ENCODE data around the gene PAWR.

- TF ChIP-seq POLR2AphosphoS5 (IDR thresholded peaks at IDR 0.05; ENCODE audit: low read depth, low read length) (no peak), EZH2phosphoT487 (IDR thresholded peaks at IDR 0.05; ENCODE audit: borderline replicate concordance) (no peak), CTCF (IDR thresholded peaks at IDR 0.05 in 2 of 3, conservative IDR thresholded peaks at IDR 0.05 in 1 of 3; ENCODE audit: borderline replicate concordance in 1 of 3, insufficient read depth in 1 of 3, low read depth in 2 of 3, low read length in 2 of 3) (no peak), ATF3 (IDR thresholded peaks at IDR 0.05) (no peak), SIN3A (IDR thresholded peaks at IDR 0.05; ENCODE audit: low read depth) (no peak), REST (IDR thresholded peaks at IDR 0.05; ENCODE audit: low read depth) (no peak), ZFX (IDR thresholded peaks at IDR 0.05) (no peak)
Measured at GRCh38 chr12:79676579-79676978, 14.2 kb downstream of the PAWR start.
